HEK293 (cell line): ENCODE measurements around the gene BCAS3.

Experiments
- EGR2 ChIP-seq: fragments of 450-650 bp; formaldehyde crosslinking; IDR thresholded peaks from 2 replicates; pipeline ENCODE4 v1.5.1; 2016; ENCODE audit warnings: low read depth, missing biosample characterization, missing genetic modification characterization
- KLF1 ChIP-seq: fragments of 450-650 bp; formaldehyde crosslinking; IDR thresholded peaks from 2 replicates; pipeline ENCODE4 v1.5.1; 2016; ENCODE audit warnings: missing biosample characterization, missing genetic modification characterization
- KLF7 ChIP-seq: fragments of 450-650 bp; formaldehyde crosslinking; IDR thresholded peaks from 2 replicates; pipeline ENCODE4 v1.5.1; 2016; ENCODE audit warnings: missing biosample characterization, missing genetic modification characterization, borderline replicate concordance
- MEIS1 ChIP-seq: sonication (generic); formaldehyde crosslinking; IDR thresholded peaks from 2 replicates; pipeline ENCODE4 v1.8.1; 2022; ENCODE audit warnings: missing genetic modification reagents, mild to moderate bottlenecking, borderline replicate concordance
- MYNN ChIP-seq: fragments of 450-650 bp; formaldehyde crosslinking; IDR thresholded peaks from 2 replicates; pipeline ENCODE4 v1.5.1; 2016; ENCODE audit warnings: missing biosample characterization, missing genetic modification characterization, borderline replicate concordance
- RBAK ChIP-seq: fragments of 450-650 bp; formaldehyde crosslinking; IDR thresholded peaks from 2 replicates; pipeline ENCODE4 v1.5.1; 2016; ENCODE audit warnings: missing biosample characterization, missing genetic modification characterization
- ZNF121 ChIP-seq: fragments of 450-650 bp; formaldehyde crosslinking; IDR thresholded peaks from 2 replicates; pipeline ENCODE4 v1.5.1; 2016; ENCODE audit warnings: missing biosample characterization, missing genetic modification characterization
- ZNF138 ChIP-seq: fragments of 450-650 bp; formaldehyde crosslinking; IDR thresholded peaks from 2 replicates; pipeline ENCODE4 v1.5.1; 2016; ENCODE audit warnings: missing biosample characterization, missing genetic modification characterization, borderline replicate concordance
- ZNF140 ChIP-seq: fragments of 450-650 bp; formaldehyde crosslinking; IDR thresholded peaks from 2 replicates; pipeline ENCODE4 v1.5.1; 2016; ENCODE audit warnings: missing biosample characterization, missing genetic modification characterization
- ZNF175 ChIP-seq: fragments of 450-650 bp; formaldehyde crosslinking; IDR thresholded peaks from 2 replicates; pipeline ENCODE4 v1.5.1; 2016; ENCODE audit warnings: missing biosample characterization, missing genetic modification characterization
- ZNF24 ChIP-seq: fragments of 450-650 bp; formaldehyde crosslinking; IDR thresholded peaks from 2 replicates; pipeline ENCODE4 v1.5.1; 2016; ENCODE audit warnings: missing biosample characterization, missing genetic modification characterization
- ZNF426 ChIP-seq: fragments of 450-650 bp; formaldehyde crosslinking; IDR thresholded peaks from 2 replicates; pipeline ENCODE4 v1.5.1; 2017; ENCODE audit warnings: missing biosample characterization, missing genetic modification characterization, mild to moderate bottlenecking, inconsistent platforms, moderate library complexity
- ZNF529 ChIP-seq: fragments of 450-650 bp; formaldehyde crosslinking; IDR thresholded peaks from 2 replicates; pipeline ENCODE4 v1.5.1; 2017; ENCODE audit warnings: missing genetic modification characterization, missing biosample characterization; ENCODE audit not compliant: insufficient replicate concordance
- ZNF639 ChIP-seq: fragments of 450-650 bp; formaldehyde crosslinking; IDR thresholded peaks from 2 replicates; pipeline ENCODE4 v1.5.1; 2016; ENCODE audit warnings: missing biosample characterization, missing genetic modification characterization
- ZNF654 ChIP-seq: fragments of 450-650 bp; formaldehyde crosslinking; IDR thresholded peaks from 2 replicates; pipeline ENCODE4 v1.5.1; 2016; ENCODE audit warnings: low read depth, missing biosample characterization, missing genetic modification characterization
- ZNF777 ChIP-seq: fragments of 450-650 bp; formaldehyde crosslinking; IDR thresholded peaks from 2 replicates; pipeline ENCODE4 v1.5.1; 2017; ENCODE audit warnings: missing biosample characterization, missing genetic modification characterization, borderline replicate concordance
- ZNF830 ChIP-seq: fragments of 450-650 bp; IDR thresholded peaks from 2 replicates; pipeline ENCODE4 v1.5.0; 2018; ENCODE audit warnings: missing biosample characterization, missing genetic modification characterization, low read depth, mild to moderate bottlenecking, moderate library complexity
- ZNF837 ChIP-seq: fragments of 450-650 bp; formaldehyde crosslinking; IDR thresholded peaks from 2 replicates; pipeline ENCODE4 v1.5.1; 2016; ENCODE audit warnings: missing biosample characterization, missing genetic modification characterization
- ZSCAN5A ChIP-seq: fragments of 450-650 bp; formaldehyde crosslinking; IDR thresholded peaks from 2 replicates; pipeline ENCODE4 v1.5.1; 2016; ENCODE audit warnings: missing biosample characterization, missing genetic modification characterization
- TF ChIP-seq, protein P1 (sequence below): fragments of 450-650 bp; formaldehyde crosslinking; IDR thresholded peaks from 2 replicates; pipeline ENCODE4 v1.5.1; 2016; ENCODE audit warnings: missing biosample characterization, missing genetic modification characterization
- TF ChIP-seq, protein P2 (sequence below): fragments of 450-650 bp; formaldehyde crosslinking; conservative IDR thresholded peaks from 2 replicates; pipeline ENCODE4 v1.5.1; 2016; ENCODE audit warnings: low read depth, missing biosample characterization, missing genetic modification characterization
- TF ChIP-seq, protein P3 (sequence below): fragments of 450-650 bp; formaldehyde crosslinking; IDR thresholded peaks from 2 replicates; pipeline ENCODE4 v1.5.1; 2016; ENCODE audit warnings: missing biosample characterization, missing genetic modification characterization
- TF ChIP-seq, protein P4 (sequence below): sonication (generic); formaldehyde crosslinking; IDR thresholded peaks from 2 replicates; pipeline ENCODE4 v1.8.1; 2022; ENCODE audit warnings: mild to moderate bottlenecking, moderate library complexity, missing genetic modification reagents
- TF ChIP-seq, protein P5 (sequence below): fragments of 450-650 bp; formaldehyde crosslinking; IDR thresholded peaks from 2 replicates; pipeline ENCODE4 v1.5.0; 2017; ENCODE audit warnings: missing biosample characterization, missing genetic modification characterization, borderline replicate concordance
- TF ChIP-seq, protein P6 (sequence below): fragments of 450-650 bp; formaldehyde crosslinking; IDR thresholded peaks from 2 replicates; pipeline ENCODE4 v1.5.1; 2016; ENCODE audit warnings: missing biosample characterization, missing genetic modification characterization

The BCAS3 gene

DNA sequence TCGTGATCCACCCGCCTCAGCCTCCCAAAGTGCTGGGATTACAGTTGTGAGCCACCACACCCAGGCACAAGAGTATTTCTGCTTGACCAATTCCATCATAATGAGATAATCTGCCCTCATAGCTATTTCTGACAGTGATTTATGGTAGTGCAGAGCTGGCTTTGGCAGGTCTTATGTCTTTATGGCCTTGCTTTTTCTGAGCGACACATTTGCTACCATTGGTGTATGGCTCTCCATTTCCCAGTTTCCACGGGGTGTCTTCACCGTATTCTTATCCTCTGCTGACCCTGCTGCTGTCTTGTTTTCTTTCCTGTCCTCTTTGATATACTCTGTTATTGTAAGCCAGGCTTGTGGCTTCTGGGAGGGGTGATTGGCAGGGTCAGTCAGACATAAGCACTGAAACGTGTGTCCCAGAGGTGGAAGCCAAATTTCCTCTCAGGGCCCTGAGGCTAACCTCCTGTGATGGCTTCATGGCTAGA lies 560.8 kb downstream of the BCAS3 start (continued):
- TF ChIP-seq, protein P1, sequence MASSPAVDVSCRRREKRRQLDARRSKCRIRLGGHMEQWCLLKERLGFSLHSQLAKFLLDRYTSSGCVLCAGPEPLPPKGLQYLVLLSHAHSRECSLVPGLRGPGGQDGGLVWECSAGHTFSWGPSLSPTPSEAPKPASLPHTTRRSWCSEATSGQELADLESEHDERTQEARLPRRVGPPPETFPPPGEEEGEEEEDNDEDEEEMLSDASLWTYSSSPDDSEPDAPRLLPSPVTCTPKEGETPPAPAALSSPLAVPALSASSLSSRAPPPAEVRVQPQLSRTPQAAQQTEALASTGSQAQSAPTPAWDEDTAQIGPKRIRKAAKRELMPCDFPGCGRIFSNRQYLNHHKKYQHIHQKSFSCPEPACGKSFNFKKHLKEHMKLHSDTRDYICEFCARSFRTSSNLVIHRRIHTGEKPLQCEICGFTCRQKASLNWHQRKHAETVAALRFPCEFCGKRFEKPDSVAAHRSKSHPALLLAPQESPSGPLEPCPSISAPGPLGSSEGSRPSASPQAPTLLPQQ, result no peak
- TF ChIP-seq ZNF830 (no peak), ZNF121 (tag by site-specific recombination) (no peak), ZNF138 (no peak), MYNN (tag by site-specific recombination) (no peak), RBAK (tag by site-specific recombination) (no peak), ZSCAN5A (no peak), MEIS1 (CRISPR knock-in tag) (peak; percentile 82), EGR2 (tag by site-specific recombination) (no peak), ZNF175 (tag by site-specific recombination) (no peak), KLF1 (tag by site-specific recombination) (peak; percentile 70), ZNF24 (tag by site-specific recombination) (no peak), ZNF654 (tag by site-specific recombination) (no peak), ZNF529 (no peak), ZNF426 (tag by site-specific recombination) (0 out of 2 replicates have a peak, but pooled peaks have one; percentile 3), ZNF140 (tag by site-specific recombination) (no peak), ZNF639 (tag by site-specific recombination) (peak; percentile 52; the same call in 1 of the 2 replicates), KLF7 (peak; percentile 75; the same call in 1 of the 2 replicates), ZNF777 (tag by site-specific recombination) (no peak), ZNF837 (tag by site-specific recombination) (no peak)
- TF ChIP-seq, protein P2, sequence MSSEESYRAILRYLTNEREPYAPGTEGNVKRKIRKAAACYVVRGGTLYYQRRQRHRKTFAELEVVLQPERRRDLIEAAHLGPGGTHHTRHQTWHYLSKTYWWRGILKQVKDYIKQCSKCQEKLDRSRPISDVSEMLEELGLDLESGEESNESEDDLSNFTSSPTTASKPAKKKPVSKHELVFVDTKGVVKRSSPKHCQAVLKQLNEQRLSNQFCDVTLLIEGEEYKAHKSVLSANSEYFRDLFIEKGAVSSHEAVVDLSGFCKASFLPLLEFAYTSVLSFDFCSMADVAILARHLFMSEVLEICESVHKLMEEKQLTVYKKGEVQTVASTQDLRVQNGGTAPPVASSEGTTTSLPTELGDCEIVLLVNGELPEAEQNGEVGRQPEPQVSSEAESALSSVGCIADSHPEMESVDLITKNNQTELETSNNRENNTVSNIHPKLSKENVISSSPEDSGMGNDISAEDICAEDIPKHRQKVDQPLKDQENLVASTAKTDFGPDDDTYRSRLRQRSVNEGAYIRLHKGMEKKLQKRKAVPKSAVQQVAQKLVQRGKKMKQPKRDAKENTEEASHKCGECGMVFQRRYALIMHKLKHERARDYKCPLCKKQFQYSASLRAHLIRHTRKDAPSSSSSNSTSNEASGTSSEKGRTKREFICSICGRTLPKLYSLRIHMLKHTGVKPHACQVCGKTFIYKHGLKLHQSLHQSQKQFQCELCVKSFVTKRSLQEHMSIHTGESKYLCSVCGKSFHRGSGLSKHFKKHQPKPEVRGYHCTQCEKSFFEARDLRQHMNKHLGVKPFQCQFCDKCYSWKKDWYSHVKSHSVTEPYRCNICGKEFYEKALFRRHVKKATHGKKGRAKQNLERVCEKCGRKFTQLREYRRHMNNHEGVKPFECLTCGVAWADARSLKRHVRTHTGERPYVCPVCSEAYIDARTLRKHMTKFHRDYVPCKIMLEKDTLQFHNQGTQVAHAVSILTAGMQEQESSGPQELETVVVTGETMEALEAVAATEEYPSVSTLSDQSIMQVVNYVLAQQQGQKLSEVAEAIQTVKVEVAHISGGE (tag by site-specific recombination), result no peak
- TF ChIP-seq, protein P3, sequence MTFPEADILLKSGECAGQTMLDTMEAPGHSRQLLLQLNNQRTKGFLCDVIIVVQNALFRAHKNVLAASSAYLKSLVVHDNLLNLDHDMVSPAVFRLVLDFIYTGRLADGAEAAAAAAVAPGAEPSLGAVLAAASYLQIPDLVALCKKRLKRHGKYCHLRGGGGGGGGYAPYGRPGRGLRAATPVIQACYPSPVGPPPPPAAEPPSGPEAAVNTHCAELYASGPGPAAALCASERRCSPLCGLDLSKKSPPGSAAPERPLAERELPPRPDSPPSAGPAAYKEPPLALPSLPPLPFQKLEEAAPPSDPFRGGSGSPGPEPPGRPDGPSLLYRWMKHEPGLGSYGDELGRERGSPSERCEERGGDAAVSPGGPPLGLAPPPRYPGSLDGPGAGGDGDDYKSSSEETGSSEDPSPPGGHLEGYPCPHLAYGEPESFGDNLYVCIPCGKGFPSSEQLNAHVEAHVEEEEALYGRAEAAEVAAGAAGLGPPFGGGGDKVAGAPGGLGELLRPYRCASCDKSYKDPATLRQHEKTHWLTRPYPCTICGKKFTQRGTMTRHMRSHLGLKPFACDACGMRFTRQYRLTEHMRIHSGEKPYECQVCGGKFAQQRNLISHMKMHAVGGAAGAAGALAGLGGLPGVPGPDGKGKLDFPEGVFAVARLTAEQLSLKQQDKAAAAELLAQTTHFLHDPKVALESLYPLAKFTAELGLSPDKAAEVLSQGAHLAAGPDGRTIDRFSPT (tag by site-specific recombination), result no peak
- TF ChIP-seq, protein P4, sequence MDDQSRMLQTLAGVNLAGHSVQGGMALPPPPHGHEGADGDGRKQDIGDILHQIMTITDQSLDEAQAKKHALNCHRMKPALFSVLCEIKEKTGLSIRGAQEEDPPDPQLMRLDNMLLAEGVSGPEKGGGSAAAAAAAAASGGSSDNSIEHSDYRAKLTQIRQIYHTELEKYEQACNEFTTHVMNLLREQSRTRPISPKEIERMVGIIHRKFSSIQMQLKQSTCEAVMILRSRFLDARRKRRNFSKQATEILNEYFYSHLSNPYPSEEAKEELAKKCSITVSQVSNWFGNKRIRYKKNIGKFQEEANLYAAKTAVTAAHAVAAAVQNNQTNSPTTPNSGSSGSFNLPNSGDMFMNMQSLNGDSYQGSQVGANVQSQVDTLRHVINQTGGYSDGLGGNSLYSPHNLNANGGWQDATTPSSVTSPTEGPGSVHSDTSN, result 0 out of 2 replicates have a peak, but pooled peaks have one; percentile 50
- TF ChIP-seq, protein P5, sequence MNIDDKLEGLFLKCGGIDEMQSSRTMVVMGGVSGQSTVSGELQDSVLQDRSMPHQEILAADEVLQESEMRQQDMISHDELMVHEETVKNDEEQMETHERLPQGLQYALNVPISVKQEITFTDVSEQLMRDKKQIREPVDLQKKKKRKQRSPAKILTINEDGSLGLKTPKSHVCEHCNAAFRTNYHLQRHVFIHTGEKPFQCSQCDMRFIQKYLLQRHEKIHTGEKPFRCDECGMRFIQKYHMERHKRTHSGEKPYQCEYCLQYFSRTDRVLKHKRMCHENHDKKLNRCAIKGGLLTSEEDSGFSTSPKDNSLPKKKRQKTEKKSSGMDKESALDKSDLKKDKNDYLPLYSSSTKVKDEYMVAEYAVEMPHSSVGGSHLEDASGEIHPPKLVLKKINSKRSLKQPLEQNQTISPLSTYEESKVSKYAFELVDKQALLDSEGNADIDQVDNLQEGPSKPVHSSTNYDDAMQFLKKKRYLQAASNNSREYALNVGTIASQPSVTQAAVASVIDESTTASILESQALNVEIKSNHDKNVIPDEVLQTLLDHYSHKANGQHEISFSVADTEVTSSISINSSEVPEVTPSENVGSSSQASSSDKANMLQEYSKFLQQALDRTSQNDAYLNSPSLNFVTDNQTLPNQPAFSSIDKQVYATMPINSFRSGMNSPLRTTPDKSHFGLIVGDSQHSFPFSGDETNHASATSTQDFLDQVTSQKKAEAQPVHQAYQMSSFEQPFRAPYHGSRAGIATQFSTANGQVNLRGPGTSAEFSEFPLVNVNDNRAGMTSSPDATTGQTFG (tag by site-specific recombination), result no peak
- TF ChIP-seq, protein P6, sequence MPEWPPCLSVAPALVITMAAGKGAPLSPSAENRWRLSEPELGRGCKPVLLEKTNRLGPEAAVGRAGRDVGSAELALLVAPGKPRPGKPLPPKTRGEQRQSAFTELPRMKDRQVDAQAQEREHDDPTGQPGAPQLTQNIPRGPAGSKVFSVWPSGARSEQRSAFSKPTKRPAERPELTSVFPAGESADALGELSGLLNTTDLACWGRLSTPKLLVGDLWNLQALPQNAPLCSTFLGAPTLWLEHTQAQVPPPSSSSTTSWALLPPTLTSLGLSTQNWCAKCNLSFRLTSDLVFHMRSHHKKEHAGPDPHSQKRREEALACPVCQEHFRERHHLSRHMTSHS (tag by site-specific recombination), result no peak
